GM12878 (cell line): ENCODE measurements around the gene IFT25. TPM values are rescaled to one million over a fixed set of nuclear protein-coding genes. Genes with fewer than 3 reads are reported as not detected.

Experiments used
- ATAC-seq: fragments of 200-7000 bp; cut with Tn5 transposase; 3 replicates; pipeline ENCODE4 v1.9.1; 2020; ENCODE audit warnings: mild to moderate bottlenecking, moderate library complexity
- BruUV-seq: library from RNA; stranded (reverse); fragments of 400-500 nt; replicated peaks from 2 replicates; lab custom pipeline; 2021; lab: Mats Ljungman, UMichigan
- CTCF ChIA-PET: fragments of 300-600 bp; sonication (Branson Sonifier 250); formaldehyde crosslinking; extraction: SDS; loops from one replicate; lab custom pipeline; 2021; ENCODE audit warnings: inconsistent platforms; lab: Yijun Ruan, JAX
- POLR2A ChIA-PET: fragments of 350-600 bp; formaldehyde crosslinking; extraction: SDS; loops from one replicate; lab custom pipeline; 2021; ENCODE audit warnings: inconsistent platforms; lab: Charles Lee
- RAD21 ChIA-PET: fragments of 300-600 bp; sonication (Branson Sonifier 250); formaldehyde crosslinking; loops from one replicate; lab custom pipeline; 2023; ENCODE audit warnings: antibody characterized with exemption; ENCODE audit not compliant: unreplicated experiment; lab: Charles Lee
- SMC1A ChIA-PET: fragments of 300-600 bp; sonication (Branson Sonifier 250); formaldehyde crosslinking; loops from one replicate; lab custom pipeline; 2023; ENCODE audit not compliant: unreplicated experiment, uncharacterized antibody; lab: Charles Lee
- DNase-seq: peaks from one replicate; pipeline ENCODE4 v3.0.0-alpha.2; 2011; ENCODE audit warnings: low read depth, low spot score
- FAIRE-seq: peaks from 3 replicates; lab custom pipeline; 2011; peaks lifted over from hg19 to GRCh38; lab: Jason Lieb, UNC
- H2AFZ ChIP-seq: 2 replicates; pipeline ENCODE4 v1.6.0; 2011; ENCODE audit warnings: low read depth, low read length, control low read depth; ENCODE audit not compliant: control insufficient read depth
- H3K27ac ChIP-seq: 2 replicates; pipeline ENCODE4 v1.5.1; 2011; ENCODE audit warnings: control low read depth; ENCODE audit not compliant: control insufficient read depth, insufficient read depth
- H3K27me3 ChIP-seq, 2 experiments: replicated peaks in 1 of 2; 2 replicates each; pipeline versions ENCODE4 v1.6.0 to v1.6.1; 2011; ENCODE audit warnings: low read length in 1 of 2; ENCODE audit not compliant: control insufficient read depth in 2 of 2, insufficient read depth in 2 of 2
- H3K36me3 ChIP-seq, 2 experiments: 2 replicates each; pipeline ENCODE4 v1.5.1; 2011; ENCODE audit warnings: low read length in 1 of 2; ENCODE audit not compliant: control insufficient read depth in 2 of 2, insufficient read depth in 2 of 2
- H3K4me1 ChIP-seq: 2 replicates; pipeline ENCODE4 v1.6.1; 2011; ENCODE audit warnings: mild to moderate bottlenecking, low read length, moderate library complexity, mixed read lengths; ENCODE audit not compliant: control insufficient read depth, insufficient read depth
- H3K4me2 ChIP-seq: 2 replicates; pipeline ENCODE4 v1.6.0; 2011; ENCODE audit warnings: control low read depth; ENCODE audit not compliant: control insufficient read depth, insufficient read depth
- H3K4me3 ChIP-seq: fragments of 200-600 bp; sonication (generic); 2 replicates; pipeline ENCODE4 v1.5.1; 2016
- H3K79me2 ChIP-seq: 2 replicates; pipeline ENCODE4 v1.6.0; 2011; ENCODE audit warnings: low read length; ENCODE audit not compliant: control insufficient read depth, insufficient read depth
- H3K9ac ChIP-seq: 2 replicates; pipeline ENCODE4 v1.8.0; 2011; ENCODE audit warnings: low read length, control low read depth, mixed read lengths; ENCODE audit not compliant: control insufficient read depth, insufficient read depth
- H3K9me3 ChIP-seq: replicated peaks from 3 replicates; pipeline ENCODE4 v1.5.1; 2011; ENCODE audit warnings: mild to moderate bottlenecking, low read length; ENCODE audit not compliant: control insufficient read depth, insufficient read depth
- H4K20me1 ChIP-seq: 2 replicates; pipeline ENCODE4 v1.6.0; 2011; ENCODE audit not compliant: control insufficient read depth, insufficient read depth
- GABPA ChIP-seq: IDR thresholded peaks from 2 replicates; pipeline ENCODE4 v1.6.1; 2014; ENCODE audit warnings: antibody characterized with exemption, low read depth, mild to moderate bottlenecking, inconsistent platforms
- KDM1A ChIP-seq: fragments of 200-600 bp; sonication (generic); IDR thresholded peaks from 2 replicates; pipeline ENCODE4 v1.6.1; 2016; ENCODE audit warnings: borderline replicate concordance
- MYC ChIP-seq: IDR thresholded peaks from 2 replicates; pipeline ENCODE4 v1.6.1; 2011; ENCODE audit warnings: mild to moderate bottlenecking, low read length, moderate library complexity, inconsistent platforms; ENCODE audit not compliant: insufficient read depth, insufficient replicate concordance, insufficient read length, severe bottlenecking
- NR2C1 ChIP-seq: fragments of 450-650 bp; IDR thresholded peaks from 2 replicates; pipeline ENCODE4 v1.6.1; 2017; ENCODE audit warnings: antibody characterized with exemption, mild to moderate bottlenecking, moderate library complexity
- NR2C2 ChIP-seq: IDR thresholded peaks from 2 replicates; pipeline ENCODE4 v1.6.1; 2011; ENCODE audit warnings: borderline replicate concordance, low read depth; ENCODE audit not compliant: control insufficient read depth, insufficient read length
- PML ChIP-seq: IDR thresholded peaks from 2 replicates; pipeline ENCODE4 v1.6.1; 2012; ENCODE audit warnings: low read length, inconsistent platforms
- SIN3A ChIP-seq: IDR thresholded peaks from 2 replicates; pipeline ENCODE4 v1.6.1; 2012; ENCODE audit warnings: low read depth, low read length, improper control_type of control experiment
- SRF ChIP-seq, 2 experiments: IDR thresholded peaks; 2 replicates each; pipeline ENCODE4 v1.6.1; 2011; ENCODE audit warnings: low read depth in 2 of 2, low read length in 2 of 2, mild to moderate bottlenecking in 1 of 2, moderate library complexity in 1 of 2
- TAF1 ChIP-seq: IDR thresholded peaks from 2 replicates; pipeline ENCODE4 v1.6.1; 2011; ENCODE audit warnings: mild to moderate bottlenecking, low read depth, low read length, borderline replicate concordance
- TBL1XR1 ChIP-seq: IDR thresholded peaks from 2 replicates; pipeline ENCODE4 v1.6.1; 2012; ENCODE audit warnings: low read depth, low read length, improper control_type of control experiment
- ZNF622 ChIP-seq: fragments of 450-650 bp; IDR thresholded peaks from 2 replicates; pipeline ENCODE4 v1.6.1; 2017; ENCODE audit warnings: mild to moderate bottlenecking, inconsistent platforms
- WGBS: methylation state at CpG from one replicate; pipeline ENCODE4 v1.1.6; 2016; ENCODE audit warnings: low lambda C conversion rate; ENCODE audit not compliant: insufficient replicate concordance, insufficient coverage; ENCODE audit errors: missing lambda C conversion rate; 5-methylcytosine and 5-hydroxymethylcytosine counted together
- in situ Hi-C: fragments of 300-500 bp; cut with MboI; formaldehyde crosslinking; loops from 9 replicates; pipeline ENCODE4 v1.14.3; 2018; ENCODE audit warnings: mixed read lengths
- intact Hi-C: fragments of 100-400 bp; cut with micrococcal nuclease; formaldehyde crosslinking; loops from one replicate; pipeline ENCODE4 v1.14.2; 2022; ENCODE audit not compliant: unreplicated experiment
- polyA plus RNA-seq, 11 experiments: library from polyadenylated mRNA; depleted of rRNA in 4 of 11; unstranded in 6 of 11; stranded (reverse) in 5 of 11; fragments of >200 nt; fragmentation: Nextera tagmentation in 4 of 11; fragmentation: Illumina TruSeq in 1 of 11; extraction: Ambion mirVana in 4 of 11; extraction: Trizol in 1 of 11; gene quantifications; 1 replicate in 1 of 11; 2 replicates in 10 of 11; pipeline versions ENCODE4 v1.2.1 to v1.2.3, GENCODE V29; 2011 to 2016; ENCODE audit warnings: inconsistent platforms in 2 of 11, missing spikeins in 2 of 11, low read depth in 1 of 11
- total RNA-seq, 4 experiments: library from RNA; depleted of rRNA in 3 of 4; stranded (reverse); fragments of >200 nt in 3 of 4; fragmentation: Illumina TruSeq in 1 of 4; extraction: Trizol in 1 of 4; gene quantifications; 2 replicates each; pipeline versions ENCODE4 v1.2.1 to v1.2.3, GENCODE V29; 2013 to 2021
- TF ChIP-seq, protein P1 (sequence below): fragments of 150-350 bp; IDR thresholded peaks from 2 replicates; pipeline ENCODE4 v1.6.1; 2016; ENCODE audit warnings: low read depth, low read length
- TF ChIP-seq, protein P2 (sequence below): fragments of 150-350 bp; IDR thresholded peaks from 2 replicates; pipeline ENCODE4 v1.6.1; 2014; ENCODE audit warnings: mild to moderate bottlenecking, low read depth, low read length

Gene IFT25
- total and polyA plus RNA-seq, 10 of the 15 experiments (the other 5 are each of a cell fraction or from before 2014, with no cell fraction given) = 55.7 to 242 (median 131) TPM

DNA sequence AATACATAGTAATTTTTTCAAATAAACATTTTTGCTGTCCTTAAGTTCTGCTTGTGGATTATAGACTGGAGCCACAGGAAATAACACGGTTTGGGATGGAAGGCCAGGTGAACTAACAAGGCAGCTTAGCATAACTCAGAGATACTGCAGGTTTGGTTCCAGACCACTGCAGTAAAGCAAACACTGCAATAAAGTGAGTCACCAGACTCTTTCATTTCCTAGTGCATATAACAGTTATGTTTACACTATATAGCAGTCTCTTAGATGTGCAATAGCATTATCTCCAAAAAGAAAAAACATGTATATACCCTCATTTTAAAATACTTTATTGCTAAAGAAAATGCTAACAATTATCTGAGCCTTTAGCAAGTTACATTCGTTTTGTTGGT is 22.6 kb upstream of the IFT25 start:
- Histone ChIP-seq H3K27me3 (no peaks in the 10 kb centered on the region), H3K36me3 (peaks cover 3 to 13% of the 10 kb centered on the region in 2 experiments), H3K4me1 (no peaks in the 10 kb centered on the region), H3K9ac (no peak overlapping the region), H3K27ac (no peak overlapping the region), H3K4me3 (no peak overlapping the region), H3K79me2 (no peaks in the 10 kb centered on the region), H4K20me1 (no peaks in the 10 kb centered on the region), H3K4me2 (no peak overlapping the region), H3K9me3 (no peaks in the 10 kb centered on the region), H2AFZ (no peak overlapping the region)
- DNase-seq = no peak
- no peak for FAIRE-seq
- TF ChIP-seq SRF (IDR thresholded peaks at IDR 0.05; ENCODE audit: low read depth in 2 of 2, low read length in 2 of 2) (no peak), MYC (no peak), TAF1 (no peak), NR2C2 (no peak), NR2C1 (no peak), SIN3A (no peak), ZNF622 (no peak), GABPA (no peak), PML (no peak), TBL1XR1 (no peak), KDM1A (no peak)
- TF ChIP-seq, protein P1, sequence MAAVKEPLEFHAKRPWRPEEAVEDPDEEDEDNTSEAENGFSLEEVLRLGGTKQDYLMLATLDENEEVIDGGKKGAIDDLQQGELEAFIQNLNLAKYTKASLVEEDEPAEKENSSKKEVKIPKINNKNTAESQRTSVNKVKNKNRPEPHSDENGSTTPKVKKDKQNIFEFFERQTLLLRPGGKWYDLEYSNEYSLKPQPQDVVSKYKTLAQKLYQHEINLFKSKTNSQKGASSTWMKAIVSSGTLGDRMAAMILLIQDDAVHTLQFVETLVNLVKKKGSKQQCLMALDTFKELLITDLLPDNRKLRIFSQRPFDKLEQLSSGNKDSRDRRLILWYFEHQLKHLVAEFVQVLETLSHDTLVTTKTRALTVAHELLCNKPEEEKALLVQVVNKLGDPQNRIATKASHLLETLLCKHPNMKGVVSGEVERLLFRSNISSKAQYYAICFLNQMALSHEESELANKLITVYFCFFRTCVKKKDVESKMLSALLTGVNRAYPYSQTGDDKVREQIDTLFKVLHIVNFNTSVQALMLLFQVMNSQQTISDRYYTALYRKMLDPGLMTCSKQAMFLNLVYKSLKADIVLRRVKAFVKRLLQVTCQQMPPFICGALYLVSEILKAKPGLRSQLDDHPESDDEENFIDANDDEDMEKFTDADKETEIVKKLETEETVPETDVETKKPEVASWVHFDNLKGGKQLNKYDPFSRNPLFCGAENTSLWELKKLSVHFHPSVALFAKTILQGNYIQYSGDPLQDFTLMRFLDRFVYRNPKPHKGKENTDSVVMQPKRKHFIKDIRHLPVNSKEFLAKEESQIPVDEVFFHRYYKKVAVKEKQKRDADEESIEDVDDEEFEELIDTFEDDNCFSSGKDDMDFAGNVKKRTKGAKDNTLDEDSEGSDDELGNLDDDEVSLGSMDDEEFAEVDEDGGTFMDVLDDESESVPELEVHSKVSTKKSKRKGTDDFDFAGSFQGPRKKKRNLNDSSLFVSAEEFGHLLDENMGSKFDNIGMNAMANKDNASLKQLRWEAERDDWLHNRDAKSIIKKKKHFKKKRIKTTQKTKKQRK = no peak
- TF ChIP-seq, protein P2, sequence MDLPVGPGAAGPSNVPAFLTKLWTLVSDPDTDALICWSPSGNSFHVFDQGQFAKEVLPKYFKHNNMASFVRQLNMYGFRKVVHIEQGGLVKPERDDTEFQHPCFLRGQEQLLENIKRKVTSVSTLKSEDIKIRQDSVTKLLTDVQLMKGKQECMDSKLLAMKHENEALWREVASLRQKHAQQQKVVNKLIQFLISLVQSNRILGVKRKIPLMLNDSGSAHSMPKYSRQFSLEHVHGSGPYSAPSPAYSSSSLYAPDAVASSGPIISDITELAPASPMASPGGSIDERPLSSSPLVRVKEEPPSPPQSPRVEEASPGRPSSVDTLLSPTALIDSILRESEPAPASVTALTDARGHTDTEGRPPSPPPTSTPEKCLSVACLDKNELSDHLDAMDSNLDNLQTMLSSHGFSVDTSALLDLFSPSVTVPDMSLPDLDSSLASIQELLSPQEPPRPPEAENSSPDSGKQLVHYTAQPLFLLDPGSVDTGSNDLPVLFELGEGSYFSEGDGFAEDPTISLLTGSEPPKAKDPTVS = no peak
- POLR2A ChIA-PET = no interaction called here
- CTCF ChIA-PET = no interaction called here
- intact Hi-C loops (no loop called here), in situ Hi-C loops (loop anchor here (25.0 kb wide), 1 partner anchor 481 kb away; no protein-coding TSS in a partner anchor)
- RAD21 ChIA-PET = no interaction called here
- WGBS = 72% methylated on average over 2 of the region's 2 CpGs
- no TSS peak for BruUV-seq
- SMC1A ChIA-PET = no interaction called here
- no peak for ATAC-seq
